HepG2 (cell line): ENCODE results near the gene STARD13.

ENCODE experiments used
- POLR2AphosphoS2 ChIP-seq: IDR thresholded peaks from 2 replicates; pipeline ENCODE4 v1.6.1; 2011; ENCODE audit warnings: low read depth, low read length, improper control_type of control experiment
- SP1 ChIP-seq, 2 experiments: fragments of 450-650 bp in 1 of 2; sonication (generic) in 1 of 2; formaldehyde crosslinking in 1 of 2; IDR thresholded peaks; 2 replicates each; pipeline versions ENCODE4 v1.4.0 to v1.6.1; 2016 to 2020; ENCODE audit warnings: missing genetic modification reagents in 1 of 2
- ZFP62 ChIP-seq: sonication (generic); formaldehyde crosslinking; IDR thresholded peaks from 2 replicates; pipeline ENCODE4 v1.4.0; 2020; ENCODE audit warnings: missing genetic modification reagents
- TF ChIP-seq, protein P1 (sequence below): IDR thresholded peaks from 2 replicates; pipeline ENCODE4 v1.6.1; 2016; ENCODE audit warnings: low read depth, control low read depth

DNA sequence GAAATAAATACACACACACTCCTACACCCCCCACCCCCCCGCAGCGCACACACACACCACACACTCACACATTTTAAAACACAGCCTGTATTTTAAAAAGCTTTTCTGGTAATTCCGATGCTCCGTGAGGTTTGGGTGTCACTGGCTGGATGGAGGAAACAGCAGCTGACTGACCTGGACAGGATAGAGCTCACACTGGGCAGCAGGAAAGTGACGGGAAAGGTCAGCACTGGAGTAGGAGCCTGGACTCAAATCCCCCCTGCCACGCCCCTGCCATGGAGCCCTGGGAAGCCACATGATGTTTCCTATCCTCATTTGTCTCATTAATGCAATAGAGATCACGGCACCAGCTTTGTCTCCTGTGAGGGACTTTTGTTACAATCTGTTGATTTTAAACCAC, 49.3 kb upstream of the STARD13 start:
- TF ChIP-seq SP1 (IDR thresholded peaks at IDR 0.05) (no peak), SP1 (CRISPR knock-in tag; IDR thresholded peaks at IDR 0.05) (no peak), ZFP62 (CRISPR knock-in tag) (no peak), POLR2AphosphoS2 (no peak)
- TF ChIP-seq, protein P1, sequence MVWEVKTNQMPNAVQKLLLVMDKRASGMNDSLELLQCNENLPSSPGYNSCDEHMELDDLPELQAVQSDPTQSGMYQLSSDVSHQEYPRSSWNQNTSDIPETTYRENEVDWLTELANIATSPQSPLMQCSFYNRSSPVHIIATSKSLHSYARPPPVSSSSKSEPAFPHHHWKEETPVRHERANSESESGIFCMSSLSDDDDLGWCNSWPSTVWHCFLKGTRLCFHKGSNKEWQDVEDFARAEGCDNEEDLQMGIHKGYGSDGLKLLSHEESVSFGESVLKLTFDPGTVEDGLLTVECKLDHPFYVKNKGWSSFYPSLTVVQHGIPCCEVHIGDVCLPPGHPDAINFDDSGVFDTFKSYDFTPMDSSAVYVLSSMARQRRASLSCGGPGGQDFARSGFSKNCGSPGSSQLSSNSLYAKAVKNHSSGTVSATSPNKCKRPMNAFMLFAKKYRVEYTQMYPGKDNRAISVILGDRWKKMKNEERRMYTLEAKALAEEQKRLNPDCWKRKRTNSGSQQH = no peak
